DMS79 treated with DMSO at 0.1 percent for 48 hours (cell line): ENCODE measurements around the gene SYPL1.

Experiments used
- DNase-seq: peaks from one replicate; lab custom pipeline; 2025; lab: John Stamatoyannopoulos, UW

SYPL1 gene

DNA sequence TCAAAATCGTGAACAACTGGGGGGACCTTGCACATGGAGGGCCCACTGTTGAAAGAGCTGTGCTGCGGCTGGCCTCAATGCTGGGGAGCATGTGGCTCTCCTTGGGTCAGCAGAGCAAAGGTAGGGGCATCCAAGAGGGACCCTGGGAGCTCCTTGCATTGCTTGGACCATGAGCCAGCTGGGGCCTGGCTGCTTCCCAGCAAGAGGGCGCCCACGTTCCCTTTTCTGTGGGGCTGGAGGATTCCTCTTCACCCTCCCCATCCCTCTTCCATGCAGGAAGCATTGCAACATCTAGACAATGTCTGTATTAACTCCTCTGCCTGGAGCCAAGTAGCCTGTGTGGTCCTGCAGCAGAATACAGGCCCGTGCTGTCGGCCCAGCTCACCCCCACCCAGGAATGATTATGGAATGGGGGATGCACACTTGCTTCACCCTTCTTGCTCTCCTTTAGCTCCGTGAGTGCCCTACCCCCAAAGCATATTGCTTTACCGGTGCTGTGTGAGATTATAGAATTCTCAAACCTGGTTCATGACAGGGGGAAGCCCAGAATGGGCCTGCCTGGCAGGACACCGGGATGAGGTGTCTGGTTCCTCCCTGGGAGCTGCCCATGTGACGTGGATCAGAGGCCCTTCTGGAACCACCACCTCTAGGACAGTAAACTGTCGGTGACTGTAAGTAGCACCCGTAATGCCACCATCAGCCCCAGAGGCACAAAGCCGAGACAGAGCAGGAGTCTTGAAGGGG is 61.9 kb downstream of the SYPL1 start:
- no peak for DNase-seq

DNA sequence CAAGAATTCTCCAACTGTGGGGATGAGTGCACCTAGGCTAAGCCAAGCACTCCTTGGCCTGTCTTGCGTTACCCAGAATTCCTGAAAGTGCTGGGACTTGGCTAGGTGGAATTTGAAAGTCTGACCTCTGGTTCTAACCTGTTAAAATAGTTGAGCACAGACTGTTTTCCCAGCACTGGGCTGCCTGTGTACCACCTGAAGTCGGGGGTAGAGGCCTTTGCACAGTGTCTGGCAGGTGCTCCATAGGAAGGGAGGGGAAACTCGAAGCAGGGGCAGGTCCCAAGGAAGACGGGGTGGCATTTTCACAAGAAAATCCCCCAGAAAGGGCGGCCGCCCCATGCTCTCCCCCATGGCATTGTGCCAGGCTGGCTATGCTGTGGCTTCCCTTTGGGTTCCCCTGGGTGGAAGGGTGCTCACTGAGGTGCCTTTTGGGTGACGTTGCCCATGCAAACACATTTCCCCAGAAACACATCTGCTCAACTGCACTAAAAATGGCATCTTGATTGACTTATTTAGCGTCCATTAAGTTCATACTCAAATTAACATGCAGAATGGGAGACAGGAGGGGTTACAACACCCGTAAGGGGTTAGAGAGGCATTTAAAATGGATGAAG is 62.9 kb downstream of the SYPL1 start:
- DNase-seq: no peak

DNA sequence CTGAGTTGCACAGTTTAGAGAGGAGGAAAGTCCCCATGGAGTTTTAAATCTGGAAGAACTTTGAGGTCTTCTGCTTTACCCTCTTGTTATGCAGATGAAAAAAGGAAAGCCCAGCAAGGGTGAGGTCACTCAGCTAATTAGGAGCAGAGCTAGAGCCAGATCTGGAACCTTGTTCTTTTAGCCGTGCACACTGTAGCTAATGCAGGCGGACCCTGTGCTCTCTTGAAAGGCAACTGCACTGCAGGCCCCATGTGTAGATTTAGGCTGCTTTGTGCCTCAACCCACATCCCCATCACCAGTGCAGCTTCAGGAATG is 63.4 kb downstream of the SYPL1 start:
- DNase-seq: no peak

DNA sequence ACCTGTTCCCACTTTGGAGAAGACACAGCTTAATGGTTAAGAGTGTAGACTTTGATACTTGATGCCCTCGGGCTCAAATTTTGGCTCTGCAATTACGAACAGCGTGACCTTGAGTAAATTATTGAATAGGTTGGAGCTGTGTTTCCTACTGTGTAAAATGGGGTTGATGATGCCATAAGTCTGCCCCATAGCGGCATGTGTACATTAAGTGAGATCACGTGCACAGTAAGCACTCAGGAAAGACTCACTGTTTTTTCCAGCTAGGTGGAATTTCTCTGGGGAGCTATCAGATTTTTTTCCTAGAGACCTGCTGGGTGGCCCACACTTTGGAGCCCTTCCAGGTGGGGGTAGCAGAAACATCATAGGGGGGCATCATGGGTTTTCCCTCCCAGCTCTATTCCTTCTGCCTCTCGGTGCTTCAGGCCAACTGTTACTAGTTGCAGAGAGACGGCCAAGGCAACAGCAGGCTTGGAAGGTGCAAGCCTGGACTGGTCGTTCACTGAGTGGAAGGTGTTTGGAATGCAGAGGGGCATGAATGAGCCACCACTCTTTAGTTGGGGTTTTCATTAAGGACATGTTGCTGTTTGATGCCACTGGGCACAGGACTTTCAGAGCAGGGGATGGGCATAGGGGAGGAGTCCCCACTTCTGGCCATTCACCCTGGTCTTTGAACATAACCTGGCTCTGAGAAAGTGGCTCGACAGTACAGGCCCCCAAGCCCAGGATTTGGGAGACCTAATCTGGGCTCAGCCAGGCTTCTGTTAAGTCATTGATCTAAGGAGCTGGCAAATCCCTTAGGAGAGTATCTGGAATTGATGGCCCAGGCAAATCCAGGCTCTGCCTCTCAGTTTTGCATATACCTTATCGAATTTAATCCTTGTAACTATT is 64.0 kb downstream of the SYPL1 start:
- DNase-seq: peak; percentile 29

DNA sequence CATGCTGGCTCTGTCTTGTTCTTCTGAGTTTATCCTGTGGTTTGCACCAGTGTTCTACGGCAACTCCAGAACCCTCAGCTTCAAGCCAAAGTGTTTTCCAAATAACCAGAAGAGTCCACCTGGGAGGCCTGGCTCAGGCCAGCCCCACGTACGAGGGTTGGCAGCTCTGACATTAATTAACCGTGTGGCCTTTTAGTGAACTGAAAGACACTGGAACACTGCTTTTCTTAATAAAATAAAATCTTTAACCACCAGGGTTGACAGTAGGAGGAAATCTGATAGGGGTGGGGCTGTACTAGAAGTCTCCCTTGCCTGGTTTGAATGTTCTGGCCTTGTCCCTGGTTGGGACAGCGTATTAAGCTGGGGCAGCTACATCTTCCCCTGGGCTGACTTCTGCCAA is 64.9 kb downstream of the SYPL1 start:
- DNase-seq: no peak

DNA sequence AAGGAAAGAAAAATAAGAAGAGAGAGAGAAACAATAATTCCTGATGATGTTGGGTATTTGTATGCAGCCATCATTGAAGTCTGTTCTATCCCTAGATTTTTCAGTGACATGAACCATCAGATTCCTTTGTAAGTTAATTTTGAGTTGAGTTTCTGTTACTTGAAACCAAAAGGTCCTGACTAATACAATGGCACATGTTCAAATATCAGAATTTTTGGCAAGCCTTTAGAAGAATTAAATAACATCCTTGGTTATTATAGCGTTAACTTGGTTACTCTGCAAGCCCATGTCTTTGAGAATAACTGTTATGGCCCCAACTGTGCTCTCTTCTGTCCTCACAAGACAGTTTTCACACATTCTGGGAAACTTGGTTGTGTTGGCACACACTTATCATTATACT is 66.5 kb downstream of the SYPL1 start:
- no peak for DNase-seq

DNA sequence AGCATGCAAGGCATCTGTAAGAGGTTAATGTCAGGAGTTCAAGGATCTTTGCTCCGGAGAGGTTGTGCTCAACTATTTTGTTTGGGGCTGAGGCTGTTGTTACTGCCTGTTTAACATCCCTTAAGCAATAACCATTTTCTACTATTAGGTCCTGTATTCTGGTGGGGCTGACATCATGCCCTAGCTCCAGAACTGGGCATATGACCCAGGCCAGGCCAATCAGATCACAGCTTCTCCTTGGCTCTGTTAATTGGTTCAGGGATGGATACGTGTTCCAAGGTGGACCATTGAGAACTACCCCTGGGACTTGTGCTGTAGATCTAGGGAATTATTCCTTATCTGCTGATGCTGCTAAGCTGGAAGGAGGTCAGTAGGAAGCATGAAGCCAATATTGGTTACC is 67.0 kb downstream of the SYPL1 start:
- no peak for DNase-seq

DNA sequence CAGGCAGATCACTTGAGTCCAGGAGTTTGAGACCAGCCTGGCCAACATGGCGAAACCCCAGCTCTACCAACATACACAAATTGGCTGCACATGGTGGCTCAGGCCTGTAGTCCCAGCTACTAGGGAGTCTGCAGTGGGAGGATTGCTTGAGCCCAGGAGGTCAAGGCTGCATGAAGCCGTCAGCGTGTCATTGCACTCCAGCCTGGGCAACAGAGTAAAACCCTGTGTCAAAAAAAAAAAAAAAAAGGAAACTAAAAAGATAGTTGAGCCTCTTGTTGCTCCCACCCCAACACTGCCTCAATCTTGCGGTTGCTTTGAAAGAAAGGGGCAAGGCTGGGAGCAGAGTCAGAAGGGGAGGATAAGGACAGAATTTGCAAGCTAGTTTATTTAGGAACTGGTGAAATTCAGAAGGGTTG is 69.9 kb downstream of the SYPL1 start:
- no peak for DNase-seq

DNA sequence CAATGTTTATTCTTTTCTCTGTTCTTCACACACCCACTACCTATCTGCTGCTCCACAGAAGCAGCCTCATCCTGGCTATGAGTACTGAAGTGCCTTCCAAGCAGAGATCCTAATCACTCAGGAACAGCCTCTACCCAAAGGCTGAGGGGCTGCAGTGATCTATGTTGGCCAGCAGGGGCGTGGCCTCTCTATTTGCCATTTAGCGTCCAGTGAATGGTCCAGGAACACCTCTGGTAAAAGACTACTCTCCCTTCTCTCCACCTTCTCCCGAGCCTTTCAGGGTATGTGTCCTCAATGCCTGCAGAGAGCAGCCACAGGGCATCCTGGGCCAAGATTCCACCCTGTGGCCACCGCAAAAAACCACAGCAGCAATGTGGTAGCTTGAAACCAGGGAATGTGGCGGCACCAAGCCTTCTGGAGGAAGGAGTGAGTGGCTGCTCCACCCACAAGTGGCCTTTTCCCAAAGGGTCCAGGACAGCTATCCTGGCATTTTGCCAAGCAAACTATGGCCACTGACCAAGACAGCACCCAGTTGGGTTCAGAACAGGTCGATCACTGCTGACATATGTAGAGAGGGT is 70.9 kb downstream of the SYPL1 start:
- no peak for DNase-seq
